IPS DF 19.7 (cell line): Measurements from ENCODE around the gene SLC13A2.

Experiments used
- DNase-seq: peaks from one replicate; pipeline ENCODE4 v3.0.0-alpha.2; 2013; ENCODE audit warnings: low read depth, low spot score

SLC13A2 gene

GRCh38 chr17:28470266-28470913 is 3.1 kb upstream of the SLC13A2 start:
- no peak for DNase-seq

- DNase-seq: no peak
Observed at GRCh38 chr17:28470914-28471366, 2.5 kb upstream of the SLC13A2 start.

- no peak for DNase-seq
Observed at GRCh38 chr17:28471531-28472342, 1.7 kb upstream of the SLC13A2 start.

GRCh38 chr17:28472871-28473497 is 460 bp upstream of the SLC13A2 start:
- no peak for DNase-seq

- DNase-seq: no peak
Observed at GRCh38 chr17:28474111-28474531, 677 bp downstream of the SLC13A2 start.

GRCh38 chr17:28475151-28475900 is 1.9 kb downstream of the SLC13A2 start:
- DNase-seq: no peak

- no peak for DNase-seq
Observed at GRCh38 chr17:28476076-28476865, 2.8 kb downstream of the SLC13A2 start.

- DNase-seq: no peak
Observed at GRCh38 chr17:28477928-28478327, 4.5 kb downstream of the SLC13A2 start.

- DNase-seq: no peak
Observed at GRCh38 chr17:28478712-28479615, 5.5 kb downstream of the SLC13A2 start.

- DNase-seq: no peak
Observed at GRCh38 chr17:28480278-28480677, 6.8 kb downstream of the SLC13A2 start.

- DNase-seq: no peak
Observed at GRCh38 chr17:28480799-28481571, 7.5 kb downstream of the SLC13A2 start.

GRCh38 chr17:28482551-28483199 is 9.2 kb downstream of the SLC13A2 start:
- DNase-seq: no peak

- no peak for DNase-seq
Observed at GRCh38 chr17:28484296-28484695, 10.9 kb downstream of the SLC13A2 start.

GRCh38 chr17:28485049-28485448 is 11.6 kb downstream of the SLC13A2 start:
- DNase-seq: no peak

- no peak for DNase-seq
Observed at GRCh38 chr17:28487881-28488532, 14.6 kb downstream of the SLC13A2 start.

- no peak for DNase-seq
Observed at GRCh38 chr17:28488533-28489276, 15.3 kb downstream of the SLC13A2 start.

GRCh38 chr17:28491286-28491685 is 17.8 kb downstream of the SLC13A2 start:
- no peak for DNase-seq
